Retinal pigment epithelial cell (primary cell): ENCODE results near the gene HOXA5.

ENCODE experiments used
- DNase-seq: peaks from one replicate; pipeline ENCODE4 v3.0.0-alpha.2; 2010; ENCODE audit warnings: low read depth
- H3K4me3 ChIP-seq: 2 replicates; pipeline ENCODE4 v1.5.1; 2011; ENCODE audit warnings: mild to moderate bottlenecking, low read length, control low read depth, moderate library complexity
- CTCF ChIP-seq: conservative IDR thresholded peaks from 2 replicates; pipeline ENCODE4 v1.5.1; 2011; ENCODE audit warnings: low read depth, low read length, control low read depth, inconsistent platforms

The HOXA5 gene

GRCh38 chr7:27124902-27125689 lies 18.4 kb downstream of the HOXA5 start:
- no peak overlapping the region for H3K4me3 ChIP-seq
- no peak for DNase-seq
- TF ChIP-seq CTCF: no peak

GRCh38 chr7:27124096-27124901 lies 19.2 kb downstream of the HOXA5 start:
- no peak for TF ChIP-seq CTCF
- no peak for DNase-seq
- no peak overlapping the region for H3K4me3 ChIP-seq

- no peak overlapping the region for H3K4me3 ChIP-seq
- no peak for TF ChIP-seq CTCF
- no peak for DNase-seq
These were observed 19.9 kb downstream of the HOXA5 start for GRCh38 chr7:27123477-27124053.

DNA sequence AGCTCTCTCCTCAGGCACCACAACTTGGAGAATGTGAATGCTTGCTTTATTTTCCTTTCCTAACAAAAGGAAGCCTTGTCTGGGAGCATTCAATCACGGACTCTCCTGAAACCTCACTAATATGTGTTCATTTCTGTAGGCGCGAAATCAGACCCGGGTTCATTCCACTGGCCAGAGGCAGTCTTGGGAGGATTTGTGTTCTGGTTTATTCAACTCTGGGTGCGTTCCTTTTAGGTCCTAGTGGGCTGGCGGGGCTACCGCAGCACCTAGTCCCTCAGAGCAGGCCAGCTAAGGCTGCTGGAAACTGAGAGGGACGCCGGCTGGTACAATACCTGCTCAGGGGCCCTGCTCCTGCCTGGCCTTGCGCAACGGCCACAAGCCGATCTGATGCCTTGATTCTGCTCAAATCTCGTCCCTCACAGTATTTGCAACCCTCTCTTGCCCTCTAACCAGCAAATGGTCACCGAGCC lies 20.4 kb downstream of the HOXA5 start:
- no peak for TF ChIP-seq CTCF
- DNase-seq: no peak
- no peak overlapping the region for H3K4me3 ChIP-seq

GRCh38 chr7:27122077-27122910 lies 21.2 kb downstream of the HOXA5 start:
- no peak for TF ChIP-seq CTCF
- DNase-seq: no peak
- H3K4me3 ChIP-seq: no peak overlapping the region

- TF ChIP-seq CTCF: no peak
- H3K4me3 ChIP-seq: no peak overlapping the region
These were observed 21.8 kb downstream of the HOXA5 start for GRCh38 chr7:27121684-27122076.

More at GRCh38 chr7:27121684-27122076, 21.8 kb downstream of the HOXA5 start:
- DNase-seq: no peak
